Measurements from ENCODE around the gene KRR1. TPM values are rescaled to one million over a fixed set of nuclear protein-coding genes. Genes with fewer than 3 reads are reported as not detected.

Gene KRR1
- total and polyA plus RNA-seq, 2 of the 13 experiments (the other 11 are each of a cell fraction or from before 2014, with no cell fraction given) = 19.3 to 103 TPM

DNA sequence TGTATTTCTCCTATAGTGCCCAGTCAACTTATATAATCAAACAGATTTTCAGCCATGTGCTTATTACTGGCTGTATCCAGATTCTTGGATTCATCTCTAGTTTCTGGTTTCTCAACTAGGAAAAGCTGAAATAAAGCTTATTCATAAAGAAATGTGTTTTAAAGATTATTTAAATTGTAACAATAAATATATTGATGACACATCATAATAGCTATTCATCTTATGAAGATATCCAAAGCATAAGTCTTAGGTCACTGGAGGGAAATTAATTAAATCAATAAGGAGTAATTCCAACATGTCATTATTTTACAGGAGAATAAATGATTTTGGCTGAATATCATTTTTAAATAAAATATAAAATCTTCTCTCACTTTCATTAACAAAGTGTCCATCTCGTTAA lies 32.1 kb upstream of the KRR1 start (continued):
- TF ChIP-seq, protein P1, sequence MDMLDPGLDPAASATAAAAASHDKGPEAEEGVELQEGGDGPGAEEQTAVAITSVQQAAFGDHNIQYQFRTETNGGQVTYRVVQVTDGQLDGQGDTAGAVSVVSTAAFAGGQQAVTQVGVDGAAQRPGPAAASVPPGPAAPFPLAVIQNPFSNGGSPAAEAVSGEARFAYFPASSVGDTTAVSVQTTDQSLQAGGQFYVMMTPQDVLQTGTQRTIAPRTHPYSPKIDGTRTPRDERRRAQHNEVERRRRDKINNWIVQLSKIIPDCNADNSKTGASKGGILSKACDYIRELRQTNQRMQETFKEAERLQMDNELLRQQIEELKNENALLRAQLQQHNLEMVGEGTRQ (IDR thresholded peaks at IDR 0.05; ENCODE audit: low read depth, low read length) = no peak
- TF ChIP-seq, protein P1 (CRISPR knock-in tag; IDR thresholded peaks at IDR 0.05; ENCODE audit: borderline replicate concordance) = no peak

DNA sequence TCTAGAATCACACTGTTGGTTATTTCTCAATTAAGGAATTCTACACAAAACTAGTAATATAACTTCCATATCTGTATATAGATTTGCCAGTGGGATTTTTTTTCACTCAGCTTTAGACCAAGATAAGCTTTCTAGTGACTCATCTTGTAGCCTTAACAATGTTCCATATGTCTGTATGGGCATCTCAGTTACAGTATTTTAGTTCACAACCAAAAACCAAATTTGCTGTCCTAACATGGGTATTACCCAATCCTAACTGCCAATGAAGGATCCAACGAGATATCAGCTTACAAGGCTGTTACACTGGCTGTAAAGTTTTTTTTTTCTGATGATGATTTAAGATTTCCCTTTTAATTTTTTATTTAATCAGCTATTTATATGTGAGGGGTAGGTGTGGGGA lies 31.5 kb upstream of the KRR1 start:
- no peak for ATAC-seq
- TF ChIP-seq ZSCAN29 (CRISPR knock-in tag; conservative IDR thresholded peaks at IDR 0.05) = no peak
- TF ChIP-seq ELF3 (CRISPR knock-in tag; IDR thresholded peaks at IDR 0.05) = no peak
- no peak for TF ChIP-seq ZNF563 (CRISPR knock-in tag; IDR thresholded peaks at IDR 0.05)
- TF ChIP-seq ZNF776 (CRISPR knock-in tag; IDR thresholded peaks at IDR 0.05) = no peak
- TF ChIP-seq, protein P2, sequence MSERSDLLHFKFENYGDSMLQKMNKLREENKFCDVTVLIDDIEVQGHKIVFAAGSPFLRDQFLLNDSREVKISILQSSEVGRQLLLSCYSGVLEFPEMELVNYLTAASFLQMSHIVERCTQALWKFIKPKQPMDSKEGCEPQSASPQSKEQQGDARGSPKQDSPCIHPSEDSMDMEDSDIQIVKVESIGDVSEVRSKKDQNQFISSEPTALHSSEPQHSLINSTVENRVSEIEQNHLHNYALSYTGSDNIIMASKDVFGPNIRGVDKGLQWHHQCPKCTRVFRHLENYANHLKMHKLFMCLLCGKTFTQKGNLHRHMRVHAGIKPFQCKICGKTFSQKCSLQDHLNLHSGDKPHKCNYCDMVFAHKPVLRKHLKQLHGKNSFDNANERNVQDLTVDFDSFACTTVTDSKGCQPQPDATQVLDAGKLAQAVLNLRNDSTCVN (CRISPR knock-in tag; IDR thresholded peaks at IDR 0.05; ENCODE audit: borderline replicate concordance) = no peak
- no peak for TF ChIP-seq JDP2 (CRISPR knock-in tag; IDR thresholded peaks at IDR 0.05; ENCODE audit: borderline replicate concordance)
- no peak for TF ChIP-seq ZNF788 (CRISPR knock-in tag; IDR thresholded peaks at IDR 0.05; ENCODE audit: borderline replicate concordance)
- TF ChIP-seq, protein P3, sequence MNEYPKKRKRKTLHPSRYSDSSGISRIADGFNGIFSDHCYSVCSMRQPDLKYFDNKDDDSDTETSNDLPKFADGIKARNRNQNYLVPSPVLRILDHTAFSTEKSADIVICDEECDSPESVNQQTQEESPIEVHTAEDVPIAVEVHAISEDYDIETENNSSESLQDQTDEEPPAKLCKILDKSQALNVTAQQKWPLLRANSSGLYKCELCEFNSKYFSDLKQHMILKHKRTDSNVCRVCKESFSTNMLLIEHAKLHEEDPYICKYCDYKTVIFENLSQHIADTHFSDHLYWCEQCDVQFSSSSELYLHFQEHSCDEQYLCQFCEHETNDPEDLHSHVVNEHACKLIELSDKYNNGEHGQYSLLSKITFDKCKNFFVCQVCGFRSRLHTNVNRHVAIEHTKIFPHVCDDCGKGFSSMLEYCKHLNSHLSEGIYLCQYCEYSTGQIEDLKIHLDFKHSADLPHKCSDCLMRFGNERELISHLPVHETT (CRISPR knock-in tag; conservative IDR thresholded peaks at IDR 0.05) = no peak
- no peak for TF ChIP-seq ZIK1 (CRISPR knock-in tag; IDR thresholded peaks at IDR 0.05; ENCODE audit: borderline replicate concordance, low read depth)
- TF ChIP-seq, protein P4, sequence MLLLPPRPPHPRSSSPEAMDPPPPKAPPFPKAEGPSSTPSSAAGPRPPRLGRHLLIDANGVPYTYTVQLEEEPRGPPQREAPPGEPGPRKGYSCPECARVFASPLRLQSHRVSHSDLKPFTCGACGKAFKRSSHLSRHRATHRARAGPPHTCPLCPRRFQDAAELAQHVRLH (CRISPR knock-in tag; IDR thresholded peaks at IDR 0.05; ENCODE audit: borderline replicate concordance, low read depth) = no peak
- no peak for TF ChIP-seq ARHGAP35 (CRISPR knock-in tag; IDR thresholded peaks at IDR 0.05; ENCODE audit: borderline replicate concordance)
- no peak for TF ChIP-seq ERF (CRISPR knock-in tag; IDR thresholded peaks at IDR 0.05)
- TF ChIP-seq HHEX (CRISPR knock-in tag; IDR thresholded peaks at IDR 0.05) = no peak
- TF ChIP-seq ZNF317 (CRISPR knock-in tag; IDR thresholded peaks at IDR 0.05) = no peak
- no peak for TF ChIP-seq CBX1 (IDR thresholded peaks at IDR 0.05; ENCODE audit: low read depth)
- WGBS (ENCODE audit: low lambda C conversion rate) = 3% methylated on average over 1 of the region's 1 CpG
- Histone ChIP-seq H3K9ac (ENCODE audit: insufficient read depth, low read depth, low read length) (no peak overlapping the region), H3K9me3 (ENCODE audit: low read length) (no peaks in the 10 kb centered on the region), H4K20me1 (ENCODE audit: insufficient read depth, low read length) (no peaks in the 10 kb centered on the region), H2AFZ (ENCODE audit: low read length) (no peak overlapping the region), H3K27ac (ENCODE audit: extremely low read length, insufficient read depth, low read length) (no peak overlapping the region), H3K36me3 (replicated peaks in 1 of 2; ENCODE audit: control insufficient read depth in 1 of 2, insufficient read depth in 2 of 2, low read length in 2 of 2) (no peaks in the 10 kb centered on the region), H3K4me2 (ENCODE audit: low read depth, low read length) (no peak overlapping the region), H3K4me1 (ENCODE audit: insufficient read depth, low read length) (no peaks in the 10 kb centered on the region), H3K27me3 (ENCODE audit: control insufficient read depth in 1 of 2, insufficient read depth in 2 of 2, low read length in 2 of 2) (peaks cover 0 to 8% of the 10 kb centered on the region in 2 experiments; a peak in 1 of 5 replicates), H3K4me3 (replicated peaks in 1 of 3; ENCODE audit: insufficient read depth in 1 of 3, low read depth in 2 of 3, low read length in 3 of 3) (no peak overlapping the region), H3K79me2 (ENCODE audit: insufficient read depth, low read length) (no peaks in the 10 kb centered on the region)
- intact Hi-C loops (cut with micrococcal nuclease; ENCODE audit: unreplicated experiment) = no loop called here
- BruUV-seq (replicated peaks) = no TSS peak
- POLR2A ChIA-PET = interaction anchor here (0.9 kb wide), 1 partner anchor 489 kb away, joined by 3 read pairs; the partner anchor contains the start of gene PHLDA1
- no peak for DNase-seq (ENCODE audit: low spot score)
- CTCF ChIA-PET (ENCODE audit: low intra/inter-chr PET ratio, low total read pairs) = no interaction called here
- no peak for FAIRE-seq
- in situ Hi-C loops (cut with HindIII; ENCODE audit: extremely low pct_ligation_motif_present, low pct_unique_long_range_greater_than_20kb) = loop anchor here (25.0 kb wide), 1 partner anchor 919 kb away; no protein-coding TSS in a partner anchor
